Kidney glomerular epithelial cell (primary cell): ENCODE measurements around the gene TNFSF11.
A peak's percentile ranks its signal among the peaks of the same experiment; 100 is the strongest.
"Not testable (repeated sequence)": the region's sequence is repeated elsewhere in the genome, so short reads cannot be mapped to it uniquely, and the experiment has no call there.

Experiments
- DNase-seq: peaks from one replicate; lab custom pipeline; 2025; lab: John Stamatoyannopoulos, UW

The TNFSF11 gene

GRCh38 chr13:42560320-42560719 is 13.6 kb upstream of the TNFSF11 start:
- not testable (repeated sequence) for DNase-seq

- no peak for DNase-seq
Measured at GRCh38 chr13:42561752-42562467, 12.0 kb upstream of the TNFSF11 start.

GRCh38 chr13:42567906-42568305 is 6.0 kb upstream of the TNFSF11 start:
- DNase-seq = no peak

DNA sequence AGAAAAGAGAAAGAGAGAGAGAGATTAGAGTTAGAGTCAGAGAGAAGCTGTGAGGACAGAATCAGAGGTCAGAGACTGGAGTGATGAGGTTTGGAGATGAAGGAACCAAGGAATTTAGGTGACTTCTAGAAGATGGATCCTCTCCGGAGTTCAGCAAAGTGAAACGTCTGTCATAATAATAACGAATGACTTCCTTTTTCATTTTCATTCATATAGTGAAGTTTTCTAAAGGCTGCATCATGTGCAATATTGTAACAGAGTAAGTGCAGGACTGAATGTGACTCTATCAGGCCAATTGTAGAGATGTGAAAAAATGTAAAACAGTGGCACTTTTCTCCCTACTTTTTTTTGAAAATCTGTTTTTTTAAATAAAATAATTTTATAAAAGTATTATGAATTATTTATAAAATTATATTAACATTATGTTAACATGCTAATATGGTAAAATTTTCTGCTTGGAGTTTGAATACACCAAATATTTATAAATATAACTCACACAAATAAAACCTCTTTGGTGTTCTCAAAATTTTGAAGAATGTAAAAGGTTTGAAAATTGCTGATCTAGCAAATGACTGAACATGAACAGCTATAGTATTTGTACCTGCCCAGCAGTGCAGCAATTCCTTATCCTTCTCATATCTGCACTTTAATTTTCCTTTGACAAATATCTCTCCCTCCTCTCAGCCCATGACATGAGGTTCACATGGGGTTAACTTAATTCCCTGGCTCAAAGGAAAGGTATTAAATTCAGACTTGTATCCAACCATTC is 4.2 kb upstream of the TNFSF11 start:
- no peak for DNase-seq

- no peak for DNase-seq
Measured at GRCh38 chr13:42571895-42572294, 2.1 kb upstream of the TNFSF11 start.

GRCh38 chr13:42574435-42575311 is 721 bp downstream of the TNFSF11 start:
- DNase-seq = no peak

DNA sequence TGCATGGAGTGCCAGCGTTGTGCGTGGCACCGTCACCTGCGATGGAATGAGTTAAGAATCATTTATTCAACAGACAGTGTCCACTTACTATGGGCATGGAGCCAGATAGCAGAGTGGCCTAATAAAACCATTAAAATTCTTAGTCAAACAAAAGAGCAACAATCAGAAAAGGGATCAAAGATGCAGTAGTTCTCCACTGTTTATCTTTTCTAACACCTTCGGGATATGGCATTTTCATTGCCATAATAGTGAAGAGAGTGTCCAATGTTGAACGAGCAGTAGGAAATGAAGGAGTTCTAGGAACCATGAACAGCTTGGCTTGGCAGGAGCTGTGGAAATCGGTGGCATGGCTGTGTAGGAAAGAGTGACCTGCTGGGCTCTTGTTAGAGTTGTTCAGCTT is 2.0 kb downstream of the TNFSF11 start:
- DNase-seq = no peak

- DNase-seq = no peak
Measured at GRCh38 chr13:42577538-42577937, 3.6 kb downstream of the TNFSF11 start.

DNA sequence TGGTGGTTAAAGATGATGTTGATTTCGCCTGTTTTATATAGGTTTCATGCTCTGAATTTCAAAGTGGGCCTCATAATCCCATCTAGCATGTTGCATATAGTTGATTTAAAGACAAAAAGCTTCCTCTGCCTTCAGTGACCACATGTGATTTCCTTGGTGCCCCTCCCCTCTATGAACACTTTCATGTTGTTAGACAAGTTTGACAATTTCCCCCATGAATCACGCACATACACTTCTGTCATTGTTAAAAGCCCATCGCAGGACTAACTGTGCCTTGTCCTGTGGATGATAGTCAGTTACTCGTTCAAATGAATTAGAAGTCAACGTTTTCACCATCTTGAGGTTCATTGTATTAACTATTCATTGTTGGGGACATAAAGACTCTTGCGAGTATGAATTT is 6.7 kb downstream of the TNFSF11 start:
- DNase-seq = no peak

DNA sequence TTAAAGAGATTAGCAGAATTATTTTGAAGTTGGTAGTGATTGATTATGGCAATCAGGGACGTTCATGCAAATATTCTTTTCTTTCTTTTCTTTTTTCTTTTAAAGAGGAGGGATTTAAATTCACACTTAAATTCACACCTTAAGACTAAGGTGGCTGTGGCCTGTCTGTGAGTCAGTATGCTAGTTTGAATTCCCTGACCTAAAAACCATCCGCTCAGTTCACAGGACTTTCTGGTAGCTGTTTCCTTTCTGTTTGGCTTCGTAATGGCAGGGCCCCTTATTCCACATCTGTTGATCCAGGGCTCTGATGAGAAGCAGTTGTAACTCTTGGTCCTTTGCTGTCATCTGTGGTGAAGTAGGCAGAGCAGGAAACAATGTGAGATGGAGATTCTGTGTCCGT is 7.5 kb downstream of the TNFSF11 start:
- DNase-seq = no peak

GRCh38 chr13:42591602-42592001 is 17.6 kb downstream of the TNFSF11 start:
- DNase-seq = no peak

DNA sequence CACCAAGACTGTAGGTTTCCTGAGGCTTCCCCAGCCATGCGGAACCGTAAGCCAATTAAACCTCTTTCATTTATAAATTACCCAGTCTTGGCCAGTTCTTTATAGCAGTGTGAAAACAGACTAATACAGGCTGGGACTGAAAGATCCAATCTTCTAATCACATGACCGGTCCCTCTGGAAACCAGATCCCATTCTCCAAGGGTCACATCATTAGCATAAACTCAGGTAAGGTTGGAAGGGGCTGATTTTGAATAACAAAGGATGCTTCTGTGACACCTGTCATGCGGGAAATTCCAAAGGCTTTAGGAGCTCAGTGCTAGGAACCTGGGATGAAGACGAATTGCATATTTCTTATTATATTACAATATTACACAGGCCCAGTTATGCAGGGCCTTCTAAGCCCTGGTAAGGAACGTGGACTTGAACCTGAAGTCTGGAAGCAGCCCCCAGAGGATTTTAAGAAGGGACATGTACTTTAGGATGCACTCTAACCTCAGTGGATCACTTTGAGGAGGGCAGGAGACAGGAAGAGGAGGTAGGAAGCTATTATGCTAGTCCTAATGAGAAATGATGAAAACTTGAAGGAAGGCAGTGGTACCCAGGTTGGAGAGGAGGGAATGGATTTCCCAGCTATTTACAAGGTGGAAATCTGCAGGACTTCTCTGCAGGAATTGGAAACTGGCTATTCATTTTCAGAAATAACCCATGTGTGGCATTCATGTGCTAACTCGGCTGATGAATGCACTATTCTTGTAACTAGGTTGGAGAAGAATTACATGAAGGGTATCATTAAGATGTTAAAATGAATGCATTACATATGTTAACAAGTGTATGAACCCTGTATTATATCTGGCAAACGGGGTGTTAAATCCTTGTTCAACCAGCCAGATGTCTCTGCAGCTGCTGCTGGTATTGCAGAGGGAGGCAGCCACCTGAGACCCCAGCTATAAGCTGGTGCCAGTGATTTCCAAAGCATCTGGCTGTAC is 19.3 kb downstream of the TNFSF11 start:
- no peak for DNase-seq

DNA sequence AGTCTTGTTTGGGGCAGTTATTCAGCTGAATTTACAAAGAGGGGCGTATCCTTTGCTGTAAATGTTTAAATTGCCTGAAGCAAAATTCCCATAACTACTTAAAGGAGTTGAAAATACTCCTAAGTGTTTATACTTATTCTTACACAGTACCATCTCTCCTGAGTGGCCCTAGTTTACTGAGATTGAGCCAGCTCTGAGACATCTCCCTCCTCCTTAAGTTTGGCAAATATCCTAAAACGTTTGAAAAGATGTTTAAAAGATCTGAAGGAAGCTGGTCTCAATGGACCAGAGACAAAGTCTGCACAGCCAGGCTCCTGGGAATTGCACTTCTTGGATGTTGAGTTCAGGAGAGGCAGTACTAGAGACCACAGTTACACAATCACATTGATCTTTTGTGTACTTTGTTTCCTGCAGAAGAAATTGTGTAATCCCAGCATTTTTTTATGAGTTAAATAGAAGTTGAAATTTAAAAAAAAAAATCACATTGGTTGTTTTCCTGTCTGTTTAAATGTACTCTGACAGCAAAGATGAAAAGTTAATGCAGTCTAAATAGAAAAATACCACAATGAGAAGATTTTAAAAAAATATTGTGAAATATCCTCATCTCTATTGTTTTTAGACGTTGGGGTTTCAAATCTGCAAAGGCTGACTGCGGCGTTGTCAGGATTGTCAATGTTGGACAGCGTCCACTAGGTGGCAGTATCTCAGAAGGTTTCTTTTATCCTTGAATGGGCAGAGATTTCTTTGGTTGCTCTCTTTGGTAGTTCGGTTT is 20.7 kb downstream of the TNFSF11 start:
- peak; percentile 62 for DNase-seq

- no peak for DNase-seq
Measured at GRCh38 chr13:42595253-42595571, 21.3 kb downstream of the TNFSF11 start.

- DNase-seq = no peak
Measured at GRCh38 chr13:42597505-42597904, 23.6 kb downstream of the TNFSF11 start.

DNA sequence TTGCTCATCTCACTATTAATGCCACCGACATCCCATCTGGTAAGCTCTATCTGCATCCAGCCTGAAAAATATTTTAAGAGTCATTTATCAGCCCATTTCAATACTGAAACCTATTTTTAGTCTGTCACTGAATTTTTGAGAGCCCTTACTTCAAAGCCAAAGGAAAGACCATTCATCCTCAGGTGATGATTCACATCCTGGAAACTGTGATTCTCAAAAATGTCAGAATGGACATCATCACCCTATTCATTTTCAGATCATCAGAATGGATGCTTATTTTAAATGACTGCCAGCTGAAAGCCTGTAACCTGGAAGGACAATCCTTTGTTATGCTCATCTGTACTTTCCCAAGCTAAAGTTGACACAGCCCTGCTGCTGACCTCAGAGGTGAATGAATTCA is 27.0 kb downstream of the TNFSF11 start:
- no peak for DNase-seq

GRCh38 chr13:42602906-42603305 is 29.0 kb downstream of the TNFSF11 start:
- DNase-seq = no peak

GRCh38 chr13:42603571-42603970 is 29.6 kb downstream of the TNFSF11 start:
- no peak for DNase-seq

GRCh38 chr13:42607546-42607945 is 33.6 kb downstream of the TNFSF11 start:
- no peak for DNase-seq

DNA sequence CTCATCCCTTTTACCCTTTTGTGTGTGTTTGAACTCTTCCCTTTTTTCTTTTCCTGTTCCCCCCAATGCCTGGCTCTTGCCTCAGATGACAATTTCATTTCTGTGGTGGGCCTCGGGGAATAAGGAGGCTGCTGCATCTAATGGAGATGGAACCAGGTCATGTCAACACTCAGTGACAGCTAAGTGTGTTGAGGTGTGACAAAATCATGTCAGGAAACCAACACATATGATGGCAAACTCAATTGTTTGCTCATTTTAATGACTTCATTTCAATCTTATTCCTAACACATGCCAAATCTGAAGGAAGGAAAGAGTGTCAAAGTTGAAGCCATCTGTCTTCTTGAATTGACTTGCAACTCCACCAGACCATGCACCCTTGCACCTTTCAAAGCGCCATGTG is 36.7 kb downstream of the TNFSF11 start:
- no peak for DNase-seq
